Measurements from ENCODE around the gene C12orf50. TPM values are rescaled to one million over a fixed set of nuclear protein-coding genes. Genes with fewer than 3 reads are reported as not detected.
"Not testable (repeated sequence)": the region's sequence is repeated elsewhere in the genome, so short reads cannot be mapped to it uniquely, and the experiment has no call there.

The C12orf50 gene
- polyA plus RNA-seq, 2 of the 4 experiments (the other 2 are of a cell fraction) = 0.03 TPM; not detected in 1

DNA sequence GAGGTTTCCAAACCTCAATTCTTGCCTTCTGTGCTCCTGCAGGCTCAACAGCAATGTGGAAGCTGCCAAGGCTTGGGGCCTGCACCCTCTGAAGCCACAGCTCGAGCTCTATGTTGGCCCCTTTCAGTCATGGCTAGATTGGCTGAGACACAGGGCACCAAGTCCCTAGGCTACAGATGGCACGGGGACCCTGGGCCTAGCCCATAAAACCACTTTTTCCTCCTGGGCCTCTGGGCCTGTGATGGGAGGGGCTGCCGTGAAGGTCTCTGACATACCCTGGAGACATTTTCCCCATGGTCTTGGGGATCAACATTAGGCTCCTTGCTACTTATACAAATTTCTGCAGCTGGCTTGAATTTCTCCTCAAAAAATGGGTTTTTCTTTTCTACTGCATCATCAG, 2.0 kb upstream of the C12orf50 start:
- H3K9me3 ChIP-seq; FAIRE-seq; POLR2A ChIA-PET; H3K4me3 ChIP-seq; H3K4me1 ChIP-seq; DNase-seq (ENCODE audit: low read depth in 1 of 2, low spot score in 1 of 2); H3K27ac ChIP-seq; H3K4me2 ChIP-seq; ATAC-seq; CTCF ChIA-PET: not testable (repeated sequence)
- TF ChIP-seq ZFP36 (IDR thresholded peaks at IDR 0.05; ENCODE audit: borderline replicate concordance, partially characterized antibody) = peak; percentile 64
- 35% methylated on average over 3 of the region's 3 CpGs for WGBS (ENCODE audit: missing lambda C conversion rate)

DNA sequence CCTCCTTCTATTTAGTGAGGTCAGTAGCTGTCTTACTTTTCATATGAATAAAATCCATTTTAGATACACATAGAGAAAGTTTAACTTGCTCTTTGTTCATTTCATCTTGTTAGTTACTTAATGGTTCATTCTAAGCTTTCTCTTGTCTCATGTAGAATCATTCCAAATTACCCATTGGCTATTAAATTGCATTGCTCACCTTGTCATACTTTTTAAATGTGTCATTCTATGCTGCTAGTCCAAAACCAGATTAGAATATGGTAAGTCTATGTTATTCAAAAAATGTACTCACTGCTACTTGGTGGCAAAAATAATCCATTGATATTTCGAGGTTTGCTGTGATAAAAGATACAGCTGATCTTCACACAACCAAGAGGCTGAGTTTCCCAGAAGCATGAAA, 3.0 kb downstream of the C12orf50 start:
- ATAC-seq = no peak
- POLR2A ChIA-PET = no interaction called here
- Histone ChIP-seq H3K27ac (no peak overlapping the region), H3K4me3 (no peak overlapping the region), H3K9me3 (no peaks in the 10 kb centered on the region), H3K4me2 (no peak overlapping the region), H3K4me1 (no peaks in the 10 kb centered on the region)
- TF ChIP-seq, protein P1, sequence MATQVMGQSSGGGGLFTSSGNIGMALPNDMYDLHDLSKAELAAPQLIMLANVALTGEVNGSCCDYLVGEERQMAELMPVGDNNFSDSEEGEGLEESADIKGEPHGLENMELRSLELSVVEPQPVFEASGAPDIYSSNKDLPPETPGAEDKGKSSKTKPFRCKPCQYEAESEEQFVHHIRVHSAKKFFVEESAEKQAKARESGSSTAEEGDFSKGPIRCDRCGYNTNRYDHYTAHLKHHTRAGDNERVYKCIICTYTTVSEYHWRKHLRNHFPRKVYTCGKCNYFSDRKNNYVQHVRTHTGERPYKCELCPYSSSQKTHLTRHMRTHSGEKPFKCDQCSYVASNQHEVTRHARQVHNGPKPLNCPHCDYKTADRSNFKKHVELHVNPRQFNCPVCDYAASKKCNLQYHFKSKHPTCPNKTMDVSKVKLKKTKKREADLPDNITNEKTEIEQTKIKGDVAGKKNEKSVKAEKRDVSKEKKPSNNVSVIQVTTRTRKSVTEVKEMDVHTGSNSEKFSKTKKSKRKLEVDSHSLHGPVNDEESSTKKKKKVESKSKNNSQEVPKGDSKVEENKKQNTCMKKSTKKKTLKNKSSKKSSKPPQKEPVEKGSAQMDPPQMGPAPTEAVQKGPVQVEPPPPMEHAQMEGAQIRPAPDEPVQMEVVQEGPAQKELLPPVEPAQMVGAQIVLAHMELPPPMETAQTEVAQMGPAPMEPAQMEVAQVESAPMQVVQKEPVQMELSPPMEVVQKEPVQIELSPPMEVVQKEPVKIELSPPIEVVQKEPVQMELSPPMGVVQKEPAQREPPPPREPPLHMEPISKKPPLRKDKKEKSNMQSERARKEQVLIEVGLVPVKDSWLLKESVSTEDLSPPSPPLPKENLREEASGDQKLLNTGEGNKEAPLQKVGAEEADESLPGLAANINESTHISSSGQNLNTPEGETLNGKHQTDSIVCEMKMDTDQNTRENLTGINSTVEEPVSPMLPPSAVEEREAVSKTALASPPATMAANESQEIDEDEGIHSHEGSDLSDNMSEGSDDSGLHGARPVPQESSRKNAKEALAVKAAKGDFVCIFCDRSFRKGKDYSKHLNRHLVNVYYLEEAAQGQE (IDR thresholded peaks at IDR 0.05) = no peak
- TF ChIP-seq POLR2A (IDR thresholded peaks at IDR 0.05; ENCODE audit: low read length) = no peak
- TF ChIP-seq RNF2 (IDR thresholded peaks at IDR 0.05; ENCODE audit: borderline replicate concordance, low read depth) = no peak
- no peak for TF ChIP-seq JUN (IDR thresholded peaks at IDR 0.05)
- no peak for TF ChIP-seq FOSB (CRISPR knock-in tag; IDR thresholded peaks at IDR 0.05)
- TF ChIP-seq GATA3 (IDR thresholded peaks at IDR 0.05; ENCODE audit: borderline replicate concordance) = no peak
- WGBS (ENCODE audit: missing lambda C conversion rate) = 14% methylated on average over 1 of the region's 1 CpG
- DNase-seq (ENCODE audit: low read depth in 1 of 2, low spot score in 1 of 2) = no peak
- CTCF ChIA-PET = no interaction called here
- FAIRE-seq = no peak

DNA sequence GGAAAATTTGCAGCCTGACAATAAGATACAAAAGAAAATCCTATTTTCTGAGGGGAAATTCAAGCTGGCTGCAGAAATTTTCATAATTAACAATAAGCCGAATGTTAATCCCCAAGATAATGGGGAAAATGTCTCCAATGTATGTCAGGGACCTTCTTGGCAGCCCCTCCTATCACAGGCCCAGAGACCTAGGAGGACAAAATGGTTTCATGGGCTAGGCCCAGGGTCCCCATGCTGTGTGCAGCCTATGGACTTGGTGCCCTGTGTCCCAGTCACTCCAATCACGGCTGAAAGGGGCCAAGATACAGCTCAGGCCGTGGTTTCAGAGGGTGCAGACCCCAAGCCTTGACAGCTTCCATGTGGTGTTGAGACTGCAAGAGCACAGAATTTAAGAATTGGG, 11.2 kb downstream of the C12orf50 start:
- ATAC-seq = no peak
- ChIA-PET POLR2A (no interaction called here), CTCF (no interaction called here)
- no peak overlapping the region for H3K4me3 ChIP-seq
- H3K9me3 ChIP-seq = peaks cover 19% of the 10 kb centered on the region
- FAIRE-seq = no peak
- no peak overlapping the region for H3K4me2 ChIP-seq
- H3K27ac ChIP-seq = no peak overlapping the region
- no peaks in the 10 kb centered on the region for H3K4me1 ChIP-seq
- no peak for DNase-seq (ENCODE audit: low read depth in 1 of 2, low spot score in 1 of 2)
- TF ChIP-seq MAFK (IDR thresholded peaks at IDR 0.05; ENCODE audit: partially characterized antibody) (no peak), ZFP36 (IDR thresholded peaks at IDR 0.05; ENCODE audit: borderline replicate concordance, partially characterized antibody) (peak; percentile 93)
- 12% methylated on average over 3 of the region's 3 CpGs for WGBS (ENCODE audit: missing lambda C conversion rate)

DNA sequence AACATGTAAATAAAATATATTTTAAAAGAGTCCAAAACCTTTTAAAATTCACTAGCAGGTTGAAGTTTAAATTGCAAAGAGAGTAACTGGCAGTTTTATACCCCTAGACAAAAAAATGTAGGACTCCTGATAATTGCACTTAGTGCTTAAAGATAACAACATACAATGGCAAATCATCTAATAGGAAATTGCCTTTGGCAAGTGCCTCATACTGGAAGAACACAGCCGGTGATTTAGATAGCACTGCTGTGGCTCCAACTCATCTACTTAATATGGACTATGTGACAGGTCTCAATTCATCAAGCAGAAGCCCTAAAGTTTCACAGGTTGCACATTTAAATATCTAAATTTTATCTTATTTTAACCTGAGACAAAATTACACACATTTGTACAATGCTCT, 13.4 kb downstream of the C12orf50 start:
- Histone ChIP-seq H3K27ac (no peak overlapping the region), H3K4me3 (no peak overlapping the region), H3K9me3 (peaks cover 19% of the 10 kb centered on the region), H3K4me1 (no peaks in the 10 kb centered on the region), H3K4me2 (no peak overlapping the region)
- WGBS (ENCODE audit: missing lambda C conversion rate) = 24% methylated on average over 1 of the region's 1 CpG
- POLR2A ChIA-PET = no interaction called here
- FAIRE-seq = no peak
- ATAC-seq = no peak
- no peak for DNase-seq (ENCODE audit: low read depth in 1 of 2, low spot score in 1 of 2)
- TF ChIP-seq RARB (CRISPR knock-in tag; IDR thresholded peaks at IDR 0.05) (no peak), FOSL2 (IDR thresholded peaks at IDR 0.05) (no peak), FOSL2 (CRISPR knock-in tag; IDR thresholded peaks at IDR 0.05) (no peak), ZSCAN20 (CRISPR knock-in tag; IDR thresholded peaks at IDR 0.05) (no peak), ZC3H11A (IDR thresholded peaks at IDR 0.05) (no peak), HOXB13 (CRISPR knock-in tag; IDR thresholded peaks at IDR 0.05; ENCODE audit: low read depth) (no peak), SMC3 (IDR thresholded peaks at IDR 0.05) (no peak), SREBF2 (IDR thresholded peaks at IDR 0.05) (no peak), FOXS1 (CRISPR knock-in tag; IDR thresholded peaks at IDR 0.05) (no peak)
- TF ChIP-seq, protein P2, sequence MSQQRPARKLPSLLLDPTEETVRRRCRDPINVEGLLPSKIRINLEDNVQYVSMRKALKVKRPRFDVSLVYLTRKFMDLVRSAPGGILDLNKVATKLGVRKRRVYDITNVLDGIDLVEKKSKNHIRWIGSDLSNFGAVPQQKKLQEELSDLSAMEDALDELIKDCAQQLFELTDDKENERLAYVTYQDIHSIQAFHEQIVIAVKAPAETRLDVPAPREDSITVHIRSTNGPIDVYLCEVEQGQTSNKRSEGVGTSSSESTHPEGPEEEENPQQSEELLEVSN (IDR thresholded peaks at IDR 0.05; ENCODE audit: borderline replicate concordance, low read depth) = no peak
- TF ChIP-seq, protein P3, sequence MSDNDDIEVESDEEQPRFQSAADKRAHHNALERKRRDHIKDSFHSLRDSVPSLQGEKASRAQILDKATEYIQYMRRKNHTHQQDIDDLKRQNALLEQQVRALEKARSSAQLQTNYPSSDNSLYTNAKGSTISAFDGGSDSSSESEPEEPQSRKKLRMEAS (IDR thresholded peaks at IDR 0.05) = no peak
- CTCF ChIA-PET = no interaction called here

Measured in A549 (cell line).